NT2/D1 (cell line): ENCODE measurements around the gene TGM1.

ENCODE experiments used
- SUZ12 ChIP-seq: IDR thresholded peaks from 2 replicates; pipeline ENCODE4 v1.6.1; 2011; ENCODE audit not compliant: insufficient read length, insufficient read depth; ENCODE audit errors: extremely low read depth
- YY1 ChIP-seq: IDR thresholded peaks from 2 replicates; pipeline ENCODE4 v1.6.1; 2011; ENCODE audit not compliant: insufficient read length, insufficient read depth

DNA sequence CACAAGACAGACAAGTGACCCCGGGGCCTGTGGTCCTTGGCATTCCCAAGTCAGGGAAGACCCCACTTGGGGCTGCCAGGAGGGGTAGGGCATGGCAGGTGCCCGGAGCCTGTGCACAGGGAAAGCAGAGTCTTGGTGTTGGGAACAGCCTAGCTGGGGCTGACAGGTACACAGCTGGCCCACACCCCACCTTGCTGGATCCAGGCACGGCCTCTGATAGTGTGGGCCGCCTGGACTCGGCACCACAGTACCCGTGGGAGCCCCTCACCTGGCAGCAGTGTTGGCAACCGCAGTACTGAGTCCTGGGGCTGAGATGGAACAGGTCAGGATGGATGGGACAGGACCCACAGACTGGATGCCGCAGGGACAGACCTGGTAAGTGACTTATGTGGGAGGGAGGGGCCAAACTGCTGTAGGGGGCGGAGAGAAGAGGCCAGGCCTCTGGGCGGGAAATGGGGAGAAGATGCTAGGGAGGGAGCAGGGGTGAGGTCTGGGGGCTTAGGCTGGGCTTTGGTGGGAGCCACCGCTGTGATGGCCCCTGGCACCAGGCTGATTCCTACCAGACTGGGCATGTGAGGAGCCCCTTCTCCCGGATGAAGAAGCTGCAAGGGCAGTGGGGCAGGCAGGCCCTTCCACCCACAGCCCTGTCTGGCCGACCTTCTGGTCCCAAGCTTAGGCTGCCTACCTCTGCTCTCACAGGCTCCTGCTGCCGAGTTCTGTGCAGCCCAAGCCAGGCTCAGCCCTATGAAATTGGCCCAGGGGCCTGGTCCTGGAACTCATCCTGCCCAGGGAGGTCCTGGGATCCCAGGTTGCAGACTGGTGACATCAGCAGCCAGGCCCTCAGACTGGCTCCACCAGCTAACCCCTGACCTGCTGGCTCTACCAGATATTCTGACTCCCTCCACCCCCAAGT is at the start of gene TGM1:
- TF ChIP-seq SUZ12 (no peak), YY1 (no peak)
